WTC11 (cell line): Measurements from ENCODE around the gene SERP2. TPM values are rescaled to one million over a fixed set of nuclear protein-coding genes. Genes with fewer than 3 reads are reported as not detected.

Experiments
- ATAC-seq: fragments of 200-7000 bp; cut with Tn5 transposase; 2 replicates; pipeline ENCODE4 v1.10.0; 2021; ENCODE audit warnings: mild to moderate bottlenecking, moderate library complexity
- CTCF ChIA-PET: fragments of 300-600 bp; sonication (Branson Sonifier 250); formaldehyde crosslinking; loops from one replicate; lab custom pipeline; 2021; ENCODE audit warnings: antibody characterized with exemption; lab: Charles Lee
- POLR2A ChIA-PET: fragments of 350-600 bp; sonication (Branson Sonifier 250); formaldehyde crosslinking; loops from one replicate; lab custom pipeline; 2021; ENCODE audit warnings: antibody characterized with exemption; lab: Charles Lee
- DNase-seq: peaks from one replicate; pipeline ENCODE4 v3.0.0; 2021; ENCODE audit warnings: low spot score
- H3K27ac Mint-ChIP-seq: 2 replicates; pipeline ENCODE4 v1.8.0; 2021; ENCODE audit warnings: mixed read lengths
- H3K27me3 Mint-ChIP-seq: 2 replicates; pipeline ENCODE4 v1.8.0; 2021; ENCODE audit warnings: low read depth, mild to moderate bottlenecking, moderate library complexity, mixed read lengths
- H3K36me3 Mint-ChIP-seq: 2 replicates; pipeline ENCODE4 v1.8.0; 2021; ENCODE audit warnings: mixed read lengths
- H3K4me1 Mint-ChIP-seq: 2 replicates; pipeline ENCODE4 v1.8.0; 2022; ENCODE audit warnings: mixed read lengths
- H3K4me3 Mint-ChIP-seq: 2 replicates; pipeline ENCODE4 v1.8.0; 2021; ENCODE audit warnings: mild to moderate bottlenecking, moderate library complexity, mixed read lengths
- H3K9me3 Mint-ChIP-seq: 2 replicates; pipeline ENCODE4 v1.8.0; 2021; ENCODE audit warnings: mixed read lengths
- ARID4B ChIP-seq: sonication (generic); formaldehyde crosslinking; IDR thresholded peaks from 2 replicates; pipeline ENCODE4 v1.8.0; 2023; ENCODE audit warnings: missing genetic modification reagents, mild to moderate bottlenecking, borderline replicate concordance
- ESRRA ChIP-seq: sonication (generic); formaldehyde crosslinking; IDR thresholded peaks from 2 replicates; pipeline ENCODE4 v1.8.1; 2022; ENCODE audit warnings: mild to moderate bottlenecking, missing genetic modification reagents, borderline replicate concordance
- ETV6 ChIP-seq: sonication (generic); formaldehyde crosslinking; IDR thresholded peaks from 2 replicates; pipeline ENCODE4 v1.8.1; 2022; ENCODE audit warnings: mild to moderate bottlenecking, missing genetic modification reagents
- FOXJ3 ChIP-seq: sonication (generic); formaldehyde crosslinking; IDR thresholded peaks from 2 replicates; pipeline ENCODE4 v1.9.0; 2021; ENCODE audit warnings: missing genetic modification reagents, mild to moderate bottlenecking, borderline replicate concordance
- FOXP1 ChIP-seq: sonication (generic); formaldehyde crosslinking; IDR thresholded peaks from 2 replicates; pipeline ENCODE4 v1.8.0; 2022; ENCODE audit warnings: missing genetic modification reagents, mild to moderate bottlenecking, moderate library complexity, borderline replicate concordance
- HMGXB4 ChIP-seq: sonication (generic); formaldehyde crosslinking; IDR thresholded peaks from 2 replicates; pipeline ENCODE4 v1.8.1; 2023; ENCODE audit warnings: mild to moderate bottlenecking, moderate library complexity, missing genetic modification reagents
- NFYB ChIP-seq: sonication (generic); formaldehyde crosslinking; conservative IDR thresholded peaks from 2 replicates; pipeline ENCODE4 v1.8.0; 2022; ENCODE audit warnings: low read depth, missing genetic modification reagents
- RELA ChIP-seq: sonication (generic); formaldehyde crosslinking; IDR thresholded peaks from 2 replicates; pipeline ENCODE4 v1.8.1; 2022; ENCODE audit warnings: missing genetic modification reagents, mild to moderate bottlenecking, borderline replicate concordance
- TEAD1 ChIP-seq: sonication (generic); formaldehyde crosslinking; IDR thresholded peaks from 2 replicates; pipeline ENCODE4 v1.8.0; 2022; ENCODE audit warnings: mild to moderate bottlenecking, missing genetic modification reagents
- ZNF281 ChIP-seq: sonication (generic); formaldehyde crosslinking; IDR thresholded peaks from 2 replicates; pipeline ENCODE4 v1.8.0; 2023; ENCODE audit warnings: mild to moderate bottlenecking, missing genetic modification reagents
- ZNF317 ChIP-seq: sonication (generic); formaldehyde crosslinking; IDR thresholded peaks from 2 replicates; pipeline ENCODE4 v1.8.1; 2023; ENCODE audit warnings: low read depth, mild to moderate bottlenecking, moderate library complexity, missing genetic modification reagents, borderline replicate concordance
- ZNF416 ChIP-seq: fragments of 250-450 bp; sonication (Bioruptor Pico); IDR thresholded peaks from 2 replicates; pipeline ENCODE4 v1.9.0; 2021; ENCODE audit warnings: mild to moderate bottlenecking, inconsistent platforms
- total RNA-seq: library from RNA; stranded (reverse); gene quantifications from 3 replicates; pipeline ENCODE4 v1.2.3, GENCODE V29; 2021
- TF ChIP-seq, protein P1 (sequence below): sonication (generic); formaldehyde crosslinking; IDR thresholded peaks from 2 replicates; pipeline ENCODE4 v1.8.1; 2022; ENCODE audit warnings: missing genetic modification reagents, borderline replicate concordance
- TF ChIP-seq, protein P2 (sequence below): sonication (generic); formaldehyde crosslinking; IDR thresholded peaks from 2 replicates; pipeline ENCODE4 v1.8.0; 2022; ENCODE audit warnings: mild to moderate bottlenecking, missing genetic modification reagents

SERP2 gene
- total RNA-seq, 1 experiment from 2014 or later, result 1.2 TPM

DNA sequence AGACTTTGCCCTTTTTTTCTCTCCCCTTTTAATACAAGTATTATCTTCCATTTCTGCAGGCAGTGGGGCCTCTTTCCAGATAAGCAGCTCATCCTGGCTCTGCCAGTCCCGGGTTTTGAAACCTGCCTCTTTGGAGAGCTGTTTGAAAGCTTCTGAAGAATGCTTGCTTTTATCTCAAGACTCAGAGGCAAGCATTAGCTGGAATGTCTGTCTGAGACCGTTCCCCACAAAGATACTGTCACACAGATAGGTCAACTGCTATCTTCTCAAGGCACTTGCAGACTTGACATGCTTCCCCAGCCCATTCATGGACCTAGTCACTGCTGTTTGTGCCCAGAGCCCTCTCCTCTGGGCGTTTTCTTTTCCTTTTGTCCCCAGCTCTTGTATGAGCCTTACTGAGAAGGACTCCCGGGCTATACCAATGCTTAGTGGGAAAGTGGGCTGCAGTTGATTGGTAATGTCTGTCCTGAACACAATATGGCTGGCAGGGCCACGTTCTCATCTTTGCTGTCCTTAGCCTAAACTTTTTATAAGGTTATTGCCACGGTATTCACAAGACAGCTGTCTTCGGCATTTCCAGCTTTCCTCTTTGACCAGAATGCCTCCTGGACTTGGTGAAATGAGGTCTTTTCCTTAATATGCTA, 13.4 kb downstream of the SERP2 start:
- POLR2A ChIA-PET, result interaction anchor here (1.9 kb wide), 1 partner anchor 50 kb away, joined by 6 read pairs; no protein-coding TSS in a partner anchor
- no peak for ATAC-seq
- no peak for TF ChIP-seq HMGXB4
- TF ChIP-seq, all 79 proteins: peak for 0
- no peaks in the 10 kb centered on the region for H3K36me3 Mint-ChIP-seq
- no peaks in the 10 kb centered on the region for H3K27me3 Mint-ChIP-seq
- no peaks in the 10 kb centered on the region for H3K9me3 Mint-ChIP-seq
- CTCF ChIA-PET, result interaction anchor here (0.6 to 1.1 kb wide), 3 partner anchors 13 to 50 kb away, joined by 3 to 4 read pairs (median 3); no protein-coding TSS in a partner anchor
- H3K4me3 Mint-ChIP-seq, result no peak overlapping the region
- H3K4me1 Mint-ChIP-seq, result peaks cover 25% of the 10 kb centered on the region
- no peak overlapping the region for H3K27ac Mint-ChIP-seq
- no peak for DNase-seq

DNA sequence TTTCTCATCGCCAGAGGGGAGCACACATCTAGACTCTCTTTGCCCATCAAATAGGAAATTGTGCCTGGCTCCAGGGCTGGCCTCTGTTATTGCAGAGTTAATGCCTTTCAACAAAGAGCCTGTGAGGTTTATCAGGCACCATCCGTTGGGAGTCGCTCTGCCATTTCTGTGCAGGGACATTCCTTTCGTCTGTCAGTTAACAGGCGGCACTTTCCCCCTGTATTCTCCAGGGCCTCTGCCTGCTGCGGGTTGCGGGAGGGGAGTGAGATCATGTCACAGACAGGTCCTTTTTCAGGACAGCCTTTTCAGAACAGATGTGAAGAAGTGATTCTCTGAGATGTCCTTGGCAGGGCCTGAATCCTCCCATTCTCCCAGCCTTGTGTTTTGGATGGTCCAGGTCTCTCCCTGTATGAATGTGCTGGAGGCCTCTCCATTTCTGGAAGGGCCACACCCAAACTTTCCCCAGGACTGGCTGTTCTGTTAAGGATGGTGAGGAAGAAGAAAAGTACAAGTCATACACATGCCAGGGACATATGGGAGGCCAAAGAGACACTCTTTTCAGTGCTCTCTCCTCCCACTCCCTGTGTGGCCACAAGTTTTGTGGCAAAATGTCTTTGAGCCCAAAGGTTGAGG, 14.9 kb downstream of the SERP2 start:
- H3K27ac Mint-ChIP-seq, result no peak overlapping the region
- POLR2A ChIA-PET, result interaction anchor here (1.9 kb wide), 1 partner anchor 48 kb away, joined by 6 read pairs; no protein-coding TSS in a partner anchor
- H3K27me3 Mint-ChIP-seq, result no peaks in the 10 kb centered on the region
- peak; percentile 24 for DNase-seq
- H3K36me3 Mint-ChIP-seq, result no peaks in the 10 kb centered on the region
- peaks cover 31% of the 10 kb centered on the region for H3K4me1 Mint-ChIP-seq
- no peaks in the 10 kb centered on the region for H3K9me3 Mint-ChIP-seq
- TF ChIP-seq ETV6 (CRISPR knock-in tag) (no peak), ZNF416 (CRISPR knock-in tag) (no peak), RELA (CRISPR knock-in tag) (no peak), NFYB (CRISPR knock-in tag) (no peak), TEAD1 (no peak), ZNF317 (CRISPR knock-in tag) (no peak), ZNF281 (CRISPR knock-in tag) (no peak), ESRRA (CRISPR knock-in tag) (no peak)
- TF ChIP-seq, protein P1, sequence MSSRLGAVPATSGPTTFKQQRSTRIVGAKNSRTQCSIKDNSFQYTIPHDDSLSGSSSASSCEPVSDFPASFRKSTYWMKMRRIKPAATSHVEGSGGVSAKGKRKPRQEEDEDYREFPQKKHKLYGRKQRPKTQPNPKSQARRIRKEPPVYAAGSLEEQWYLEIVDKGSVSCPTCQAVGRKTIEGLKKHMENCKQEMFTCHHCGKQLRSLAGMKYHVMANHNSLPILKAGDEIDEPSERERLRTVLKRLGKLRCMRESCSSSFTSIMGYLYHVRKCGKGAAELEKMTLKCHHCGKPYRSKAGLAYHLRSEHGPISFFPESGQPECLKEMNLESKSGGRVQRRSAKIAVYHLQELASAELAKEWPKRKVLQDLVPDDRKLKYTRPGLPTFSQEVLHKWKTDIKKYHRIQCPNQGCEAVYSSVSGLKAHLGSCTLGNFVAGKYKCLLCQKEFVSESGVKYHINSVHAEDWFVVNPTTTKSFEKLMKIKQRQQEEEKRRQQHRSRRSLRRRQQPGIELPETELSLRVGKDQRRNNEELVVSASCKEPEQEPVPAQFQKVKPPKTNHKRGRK, result no peak
- TF ChIP-seq, protein P2, sequence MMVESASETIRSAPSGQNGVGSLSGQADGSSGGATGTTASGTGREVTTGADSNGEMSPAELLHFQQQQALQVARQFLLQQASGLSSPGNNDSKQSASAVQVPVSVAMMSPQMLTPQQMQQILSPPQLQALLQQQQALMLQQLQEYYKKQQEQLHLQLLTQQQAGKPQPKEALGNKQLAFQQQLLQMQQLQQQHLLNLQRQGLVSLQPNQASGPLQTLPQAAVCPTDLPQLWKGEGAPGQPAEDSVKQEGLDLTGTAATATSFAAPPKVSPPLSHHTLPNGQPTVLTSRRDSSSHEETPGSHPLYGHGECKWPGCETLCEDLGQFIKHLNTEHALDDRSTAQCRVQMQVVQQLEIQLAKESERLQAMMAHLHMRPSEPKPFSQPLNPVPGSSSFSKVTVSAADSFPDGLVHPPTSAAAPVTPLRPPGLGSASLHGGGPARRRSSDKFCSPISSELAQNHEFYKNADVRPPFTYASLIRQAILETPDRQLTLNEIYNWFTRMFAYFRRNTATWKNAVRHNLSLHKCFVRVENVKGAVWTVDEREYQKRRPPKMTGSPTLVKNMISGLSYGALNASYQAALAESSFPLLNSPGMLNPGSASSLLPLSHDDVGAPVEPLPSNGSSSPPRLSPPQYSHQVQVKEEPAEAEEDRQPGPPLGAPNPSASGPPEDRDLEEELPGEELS, result no peak
- no peak overlapping the region for H3K4me3 Mint-ChIP-seq
- ATAC-seq, result peak; percentile 74
- CTCF ChIA-PET, result no interaction called here

GRCh38 chr13:44389060-44389666, 15.5 kb downstream of the SERP2 start:
- no peak overlapping the region for H3K27ac Mint-ChIP-seq
- no peak for TF ChIP-seq FOXP1
- no peak for TF ChIP-seq ARID4B (CRISPR knock-in tag)
- TF ChIP-seq FOXJ3 (CRISPR knock-in tag), result no peak
- H3K4me1 Mint-ChIP-seq, result peaks cover 31% of the 10 kb centered on the region
- H3K27me3 Mint-ChIP-seq, result no peaks in the 10 kb centered on the region
- DNase-seq, result no peak
- H3K9me3 Mint-ChIP-seq, result no peaks in the 10 kb centered on the region
- CTCF ChIA-PET, result no interaction called here
- POLR2A ChIA-PET, result interaction anchor here (0.8 kb wide), 1 partner anchor 27 kb away, joined by 3 read pairs; no protein-coding TSS in a partner anchor
- ATAC-seq, result no peak
- H3K36me3 Mint-ChIP-seq, result no peaks in the 10 kb centered on the region
- H3K4me3 Mint-ChIP-seq, result no peak overlapping the region
